CD4-positive, alpha-beta T cell treated with Interleukin-12 subunit alpha and Interleukin-12 subunit beta, for 1 hour (primary cell): Measurements from ENCODE around the gene TBATA.
"Not testable (repeated sequence)": the region's sequence is repeated elsewhere in the genome, so short reads cannot be mapped to it uniquely, and the experiment has no call there.

Experiments
- DNase-seq: peaks from one replicate; pipeline ENCODE4 v3.0.0-alpha.2; 2020

TBATA gene

DNA sequence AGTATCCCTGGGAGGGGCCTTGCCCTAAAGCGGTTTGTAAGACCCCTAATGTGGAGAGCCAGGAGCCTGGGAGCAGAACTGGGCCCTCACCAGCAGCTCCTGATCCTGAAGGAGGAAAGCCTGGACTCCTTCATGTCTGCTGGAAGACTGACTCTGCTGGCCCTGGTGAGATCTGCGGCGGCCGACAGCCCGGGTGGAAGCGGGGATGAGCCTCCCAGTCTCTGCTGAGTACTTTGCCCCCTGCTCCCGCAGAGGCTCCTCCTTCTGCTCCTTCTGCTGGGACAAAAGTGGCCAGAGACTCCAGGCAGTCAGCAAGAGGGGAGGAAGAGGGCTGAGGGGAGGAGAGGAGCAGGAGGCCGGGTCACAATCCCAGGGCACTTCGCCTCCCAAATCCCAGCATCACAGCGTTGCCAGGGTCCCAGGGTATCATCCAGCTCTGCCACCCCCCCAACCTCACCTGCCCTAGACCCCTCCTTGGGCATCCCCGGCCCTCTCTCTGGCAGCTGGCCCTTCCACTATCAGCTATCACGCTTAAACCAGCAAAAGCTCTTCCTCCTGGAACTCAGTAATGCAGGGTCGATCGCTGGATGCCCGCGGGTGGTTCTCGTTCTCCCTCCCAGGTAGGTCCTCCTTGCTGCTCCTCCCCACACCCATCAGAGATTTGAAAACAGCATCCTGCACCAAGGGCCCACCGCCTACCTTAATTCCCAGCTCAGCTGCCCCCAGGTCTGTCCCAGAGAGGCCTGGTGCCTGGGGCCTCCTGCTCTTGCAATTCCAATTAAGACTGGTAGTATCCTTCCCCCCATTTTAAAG lies 7.9 kb downstream of the TBATA start:
- DNase-seq = no peak

DNA sequence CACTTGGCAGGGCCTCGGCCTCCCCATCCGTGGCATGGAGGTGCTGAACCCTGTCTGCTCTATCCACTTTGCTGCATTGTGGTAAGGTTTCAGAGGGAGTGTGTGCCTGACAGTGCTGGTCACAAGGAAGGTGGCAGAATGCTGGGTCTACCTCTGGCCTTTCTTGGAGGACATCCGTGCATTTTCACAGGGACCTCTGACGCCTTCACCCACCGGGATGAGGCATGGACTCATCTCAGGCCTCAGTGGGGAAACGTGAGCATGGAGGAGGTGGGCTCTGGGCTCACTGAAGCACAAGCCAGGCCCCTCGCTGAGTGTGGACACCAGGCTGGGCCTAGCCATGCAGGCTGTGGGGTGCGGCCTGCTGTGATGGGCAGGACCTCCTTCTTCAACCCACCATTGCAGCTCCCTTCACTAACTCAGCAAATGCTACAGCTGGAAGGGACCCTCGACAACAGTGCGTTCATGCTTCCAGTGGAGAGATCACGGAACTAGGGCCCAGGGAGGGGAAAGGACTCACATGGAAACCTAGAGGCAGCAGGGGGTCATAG lies 8.6 kb downstream of the TBATA start:
- no peak for DNase-seq

DNA sequence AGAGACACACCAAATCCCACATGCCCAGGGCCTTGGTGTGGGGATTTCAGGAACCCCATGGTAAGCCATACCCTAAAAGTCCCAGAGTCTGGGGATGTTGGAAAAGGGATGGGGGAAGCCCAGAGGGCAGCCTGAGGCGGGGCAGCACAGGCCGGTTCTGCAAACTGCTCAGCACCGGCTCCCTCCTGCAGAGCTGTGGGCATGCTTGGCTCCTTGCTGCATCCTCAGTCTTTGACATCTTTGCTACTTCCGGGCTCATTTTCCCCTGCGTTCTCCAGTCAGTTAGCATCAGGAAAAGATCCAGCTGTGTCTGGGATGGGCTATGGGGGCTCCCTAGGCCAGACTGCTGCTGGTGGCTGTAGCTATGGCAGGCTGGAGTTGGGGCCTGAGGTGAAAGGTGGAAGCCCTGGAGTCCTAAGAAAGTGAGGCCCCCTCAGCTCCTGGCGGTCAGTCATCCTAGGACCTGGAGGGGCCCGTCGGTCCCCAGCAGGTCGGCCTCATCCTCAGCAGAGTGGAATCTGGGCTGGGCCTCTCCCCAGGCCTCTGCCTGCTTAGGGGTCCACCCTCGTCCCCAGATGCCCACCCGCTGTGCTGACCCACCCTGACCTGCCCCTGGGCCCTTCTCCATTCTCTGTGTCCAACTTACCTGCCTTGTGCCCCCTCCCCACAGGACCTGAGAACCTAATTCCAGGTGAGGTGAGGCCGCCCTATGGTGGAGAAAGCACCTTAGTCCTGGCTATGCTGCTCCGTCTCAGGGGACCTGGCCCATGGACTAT lies 9.3 kb downstream of the TBATA start:
- DNase-seq = no peak

DNA sequence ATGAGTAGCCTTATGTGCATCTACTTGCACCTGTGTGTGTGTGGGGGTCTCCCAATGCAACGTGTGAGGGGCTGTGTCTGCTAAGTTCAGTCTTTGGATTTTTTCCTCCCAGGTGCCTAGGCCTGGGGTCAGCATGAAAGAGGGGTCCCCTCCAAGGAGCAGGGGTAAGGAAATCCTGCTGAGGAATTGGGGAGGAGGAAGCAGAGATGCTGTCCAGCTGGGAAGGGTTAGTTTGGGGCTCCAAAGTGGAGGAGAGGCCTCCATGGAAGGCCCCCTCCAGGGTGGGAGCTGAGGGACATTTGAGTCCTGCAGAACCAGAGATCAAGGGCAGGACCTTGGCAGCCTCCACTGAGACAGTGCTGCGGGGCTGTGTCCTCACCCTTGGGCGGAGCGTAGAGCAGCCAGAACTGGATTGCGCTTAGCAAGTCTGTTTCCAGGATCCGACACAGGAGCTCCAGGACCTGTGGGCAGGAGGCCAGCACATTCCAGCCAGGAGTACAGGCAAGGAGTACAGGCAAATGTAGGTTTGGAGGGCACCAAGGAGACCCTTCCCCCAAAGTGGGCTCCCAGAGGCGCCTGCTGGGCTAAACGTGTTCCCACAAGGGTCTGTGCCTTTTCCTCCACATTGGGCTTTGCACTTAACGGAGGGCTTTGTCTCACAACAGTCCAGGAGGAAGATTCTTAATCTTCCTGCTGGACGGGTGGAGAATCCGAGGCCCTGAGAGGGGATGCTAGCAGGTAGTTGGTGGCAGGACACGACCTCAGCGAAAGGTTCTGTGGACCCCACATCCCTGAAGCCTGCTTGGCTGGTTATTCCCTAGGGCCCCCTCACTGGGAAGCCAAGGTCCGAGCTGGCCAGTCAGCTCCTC lies 10.1 kb downstream of the TBATA start:
- DNase-seq = no peak

DNA sequence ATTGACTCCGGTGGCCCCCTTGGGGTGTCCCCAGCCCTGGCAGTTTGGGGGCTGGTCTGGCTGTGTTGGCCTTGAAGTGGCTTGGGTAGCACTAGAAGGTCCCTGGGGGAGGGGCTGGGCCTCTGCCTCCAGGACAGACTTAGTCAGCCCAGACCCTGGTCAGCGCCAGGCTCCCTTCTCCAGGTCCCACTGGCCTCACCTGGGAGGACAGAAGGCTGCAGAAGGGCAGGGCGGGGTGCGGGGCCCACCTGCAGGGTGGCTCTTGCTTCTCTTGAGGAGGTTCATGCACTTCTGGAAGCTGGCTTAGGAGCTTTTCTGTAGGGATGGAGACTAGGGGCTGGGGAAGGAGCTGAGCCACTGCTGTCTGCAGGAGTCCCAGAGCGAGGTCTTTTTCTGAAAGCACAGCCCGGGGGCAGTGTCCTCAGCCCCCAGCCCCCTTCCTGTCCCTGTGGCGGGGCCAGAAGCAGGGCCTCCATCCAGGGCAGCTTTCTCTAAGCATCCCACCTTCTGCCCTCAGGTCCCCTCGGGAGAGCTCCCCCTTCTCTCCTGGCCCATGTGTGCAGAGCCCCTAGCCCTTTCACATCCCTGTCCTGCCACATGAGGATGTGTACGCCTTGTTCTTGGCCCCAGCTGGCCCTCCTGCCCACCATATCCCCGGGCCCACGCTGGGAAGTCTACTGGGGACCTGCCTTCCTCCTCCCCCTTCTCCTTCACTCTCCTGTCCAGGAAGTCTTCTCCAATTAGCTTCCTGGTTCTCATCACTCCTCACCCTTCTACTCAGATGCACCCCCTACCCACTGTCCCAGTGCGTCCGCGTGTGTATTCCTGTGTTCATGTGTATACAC lies 11.0 kb downstream of the TBATA start:
- no peak for DNase-seq

DNA sequence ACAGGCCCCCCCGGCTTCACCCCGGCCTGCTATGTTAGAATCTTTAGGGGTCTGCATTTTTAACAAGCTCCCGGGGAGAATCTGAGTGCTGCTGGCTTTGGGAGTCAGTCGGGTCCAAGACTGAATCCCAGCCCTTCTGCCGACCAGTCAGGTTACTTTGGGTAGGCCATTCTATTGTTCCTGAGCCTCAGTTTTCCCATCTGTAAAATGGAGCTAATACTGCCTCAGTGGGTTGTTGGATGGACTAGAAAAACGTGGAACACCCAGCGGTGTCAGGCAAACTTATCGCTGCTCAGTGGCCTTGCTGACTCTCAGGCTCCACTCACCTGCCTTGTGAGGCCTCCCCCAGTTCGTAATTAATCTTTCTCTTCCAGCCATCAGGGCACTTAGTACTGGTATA lies 11.7 kb downstream of the TBATA start:
- DNase-seq = no peak

DNA sequence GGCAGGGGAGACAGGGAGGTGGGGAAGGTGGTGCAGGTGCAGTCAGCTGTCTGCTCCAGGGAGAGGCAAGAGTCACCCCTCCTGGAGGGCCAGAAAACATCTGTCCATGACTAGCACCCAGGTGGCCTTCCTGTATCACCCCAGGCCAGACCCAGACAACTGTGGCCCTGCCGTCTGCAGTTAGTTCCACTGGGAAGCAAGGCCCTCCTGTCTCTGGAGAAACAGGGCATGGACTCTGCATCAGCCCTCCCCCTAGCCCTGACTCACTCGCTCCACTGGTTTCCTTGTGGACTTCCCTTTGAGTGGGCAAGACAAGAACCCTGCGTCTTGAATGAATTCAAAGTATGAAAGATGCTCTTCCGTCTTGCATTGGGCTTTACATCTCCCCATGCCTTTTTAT lies 12.6 kb downstream of the TBATA start:
- no peak for DNase-seq

DNA sequence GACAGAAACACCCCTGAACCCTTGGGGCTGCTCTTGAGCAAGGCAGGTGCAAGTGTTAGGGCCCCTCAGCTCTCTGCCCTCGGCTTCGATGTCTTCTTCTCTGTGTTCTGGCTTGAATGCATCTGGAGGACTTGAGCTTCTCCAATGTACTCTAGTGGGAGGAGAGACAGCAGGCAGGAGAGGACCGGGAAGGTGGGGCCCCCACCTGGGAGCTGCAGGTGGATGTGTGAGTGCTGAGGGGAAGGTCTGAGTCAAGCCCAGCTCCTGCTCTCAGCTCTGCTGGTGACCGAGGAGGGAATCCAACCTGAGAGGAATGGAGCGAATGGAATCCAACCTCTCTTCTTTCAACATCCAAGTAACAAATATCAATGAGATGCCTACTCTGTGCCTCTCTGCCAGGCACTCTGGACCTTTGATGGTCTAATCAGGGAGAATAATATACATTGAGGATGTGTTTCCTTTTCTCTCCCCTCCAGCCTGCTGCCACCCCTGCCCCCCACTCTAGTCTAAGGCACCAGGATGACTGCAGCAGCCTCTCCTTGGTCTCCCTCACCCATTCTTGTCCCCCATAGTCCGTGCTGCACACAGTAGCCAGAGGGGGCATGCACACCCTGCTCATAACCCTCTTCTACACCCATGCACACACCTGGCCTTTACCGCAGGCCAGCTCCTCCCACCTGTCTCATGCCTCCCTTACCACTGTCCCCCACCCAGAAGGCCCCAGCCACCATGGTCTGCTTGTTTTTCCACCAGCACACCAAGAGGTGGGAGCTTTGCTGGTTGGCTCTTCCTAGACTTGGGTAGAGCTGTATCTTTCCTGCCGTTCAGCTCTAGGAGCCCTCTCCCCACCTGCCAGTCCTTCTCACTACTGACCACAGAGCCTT lies 13.6 kb downstream of the TBATA start:
- no peak for DNase-seq

DNA sequence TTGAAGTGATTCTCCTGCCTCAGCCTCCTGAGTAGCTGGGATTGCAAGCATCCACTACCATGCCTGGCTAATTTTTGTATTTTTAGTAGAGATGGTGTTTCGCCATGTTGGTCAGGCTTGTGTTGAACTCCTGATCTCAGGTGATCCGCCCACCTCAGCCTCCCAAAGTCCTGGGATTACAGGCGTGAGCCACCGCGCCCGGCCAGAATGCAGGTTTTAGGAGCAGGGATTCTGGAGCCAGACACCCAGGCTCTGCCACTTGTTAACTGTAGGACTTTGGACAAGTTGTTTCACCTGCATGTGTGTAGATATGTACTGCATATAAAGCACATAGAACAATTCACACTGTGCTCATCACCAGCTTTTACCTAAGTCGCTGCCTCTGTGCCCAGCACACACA lies 14.7 kb downstream of the TBATA start:
- DNase-seq = not testable (repeated sequence)

DNA sequence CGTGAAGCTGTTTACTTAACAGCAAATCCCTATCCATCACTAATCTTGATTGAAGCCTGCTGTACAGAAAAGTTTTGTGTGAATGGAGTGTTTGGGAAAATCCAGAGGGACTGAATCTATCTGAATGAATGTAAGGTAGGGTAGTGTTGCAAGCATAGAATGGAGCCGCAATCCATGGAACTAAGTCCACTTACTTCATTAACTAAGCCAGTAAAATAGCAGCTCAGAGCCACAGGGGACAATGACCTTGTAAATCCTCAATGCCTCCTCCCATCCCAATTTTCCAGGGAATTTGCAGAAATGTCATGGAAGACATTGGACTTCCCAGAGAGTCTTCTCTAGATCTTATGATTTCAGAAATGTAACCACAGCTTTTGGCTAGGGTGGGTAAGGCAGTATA lies 15.2 kb downstream of the TBATA start:
- no peak for DNase-seq

DNA sequence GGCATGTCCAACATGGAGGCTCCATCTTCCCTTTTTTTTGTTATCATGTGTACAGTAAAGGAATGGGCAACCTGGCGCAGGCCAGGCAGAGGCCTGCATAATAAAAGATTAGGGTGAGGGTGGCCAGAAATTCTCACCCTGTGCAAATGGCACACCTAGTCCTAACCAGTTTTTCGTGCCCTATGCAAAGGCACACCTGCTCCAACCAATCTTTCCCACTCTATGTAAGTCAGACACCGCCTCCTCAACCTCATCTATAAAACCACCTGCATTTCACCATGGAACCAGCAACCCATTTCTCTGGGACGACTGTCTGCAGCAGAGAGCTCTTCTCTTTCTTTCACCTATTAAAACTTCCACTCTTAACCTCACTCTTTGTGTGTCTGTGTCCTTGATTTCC lies 16.1 kb downstream of the TBATA start:
- DNase-seq = no peak

DNA sequence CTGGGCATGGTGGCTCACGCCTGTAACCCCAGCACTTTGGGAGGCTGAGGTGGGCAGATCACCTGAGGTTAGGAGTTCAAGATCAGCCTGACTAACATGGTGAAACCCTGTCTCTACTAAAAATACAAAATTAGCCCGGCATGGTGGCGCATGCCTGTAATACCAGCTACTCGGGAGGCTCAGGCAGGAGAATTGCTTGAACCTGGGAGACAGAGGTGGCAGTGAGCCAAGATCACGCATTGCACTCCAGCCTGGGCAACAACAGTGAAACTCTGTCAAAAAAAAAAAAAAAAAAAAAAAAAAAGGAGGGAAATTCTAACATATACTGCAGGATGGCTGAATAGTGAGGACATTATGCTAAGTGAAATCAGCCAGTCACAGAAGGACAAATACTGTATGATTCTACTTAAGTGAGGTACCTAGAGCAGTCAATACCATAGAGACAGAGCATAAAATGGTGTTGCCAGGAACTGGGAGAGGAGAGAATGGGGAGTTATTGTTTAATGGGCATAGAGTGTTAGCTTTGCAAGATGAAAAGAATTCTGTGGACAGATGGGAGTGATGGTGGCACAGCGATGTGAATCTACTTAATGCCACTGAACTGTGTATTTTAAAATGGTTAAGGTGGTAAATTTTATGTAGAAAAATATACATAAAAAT lies 17.0 kb downstream of the TBATA start:
- not testable (repeated sequence) for DNase-seq

DNA sequence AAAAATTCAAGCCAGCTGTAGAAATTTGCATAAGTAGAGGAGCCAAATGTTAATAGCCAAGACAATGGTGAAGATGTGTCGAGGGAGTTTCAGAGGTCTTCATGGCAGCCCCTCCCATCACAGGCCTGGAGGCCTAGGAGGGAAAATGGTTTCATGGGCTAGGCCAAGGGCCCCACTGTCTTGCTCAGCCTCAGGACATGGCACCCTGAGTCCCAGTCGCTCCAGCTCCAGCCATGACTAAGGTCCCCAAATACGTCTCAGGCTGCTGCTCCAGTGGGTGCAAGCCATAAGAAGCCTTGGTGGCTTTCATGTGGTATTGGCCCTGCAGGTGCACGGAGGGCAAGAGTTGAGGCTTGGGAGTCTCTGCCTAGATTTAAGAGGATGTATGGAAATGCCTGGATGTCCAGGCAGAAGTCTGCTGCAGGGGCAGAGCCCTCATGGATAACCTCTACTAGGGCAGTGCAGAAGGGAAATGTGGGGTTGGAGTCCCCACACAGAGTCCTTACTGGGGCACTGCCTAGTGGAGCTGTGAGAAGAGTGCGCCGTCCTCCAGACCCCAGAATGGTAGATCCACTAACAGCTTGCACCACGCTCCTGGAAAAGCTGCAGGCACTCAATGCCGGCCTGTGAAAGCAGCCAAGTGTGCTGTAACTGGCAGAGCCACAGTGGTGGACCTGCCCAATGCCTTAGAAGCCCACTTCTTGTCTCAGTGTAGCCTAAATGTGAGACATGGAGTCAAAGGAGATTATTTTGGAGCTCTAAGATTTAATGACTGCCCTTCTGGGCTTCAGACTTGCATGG lies 19.2 kb downstream of the TBATA start:
- no peak for DNase-seq

DNA sequence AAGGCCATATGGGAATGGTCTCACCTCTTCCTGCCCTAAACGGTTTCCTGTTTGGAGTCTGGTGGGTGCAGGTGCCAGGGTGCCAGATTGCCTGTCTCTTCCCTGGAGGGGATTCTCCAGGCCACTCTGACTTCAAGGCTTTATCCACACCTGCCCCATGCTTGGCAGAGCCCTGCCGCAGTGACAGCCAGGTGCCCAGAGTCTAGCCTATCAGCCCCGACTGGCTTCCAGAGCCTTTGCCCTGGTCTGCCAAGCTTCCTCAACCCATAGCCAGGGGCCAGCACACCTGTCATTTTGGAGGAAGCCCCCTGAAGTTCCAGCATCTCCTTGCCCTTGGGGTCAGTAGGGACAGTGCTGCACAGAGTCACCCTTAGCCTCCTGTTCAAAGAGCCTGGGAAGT lies 21.6 kb downstream of the TBATA start:
- no peak for DNase-seq

DNA sequence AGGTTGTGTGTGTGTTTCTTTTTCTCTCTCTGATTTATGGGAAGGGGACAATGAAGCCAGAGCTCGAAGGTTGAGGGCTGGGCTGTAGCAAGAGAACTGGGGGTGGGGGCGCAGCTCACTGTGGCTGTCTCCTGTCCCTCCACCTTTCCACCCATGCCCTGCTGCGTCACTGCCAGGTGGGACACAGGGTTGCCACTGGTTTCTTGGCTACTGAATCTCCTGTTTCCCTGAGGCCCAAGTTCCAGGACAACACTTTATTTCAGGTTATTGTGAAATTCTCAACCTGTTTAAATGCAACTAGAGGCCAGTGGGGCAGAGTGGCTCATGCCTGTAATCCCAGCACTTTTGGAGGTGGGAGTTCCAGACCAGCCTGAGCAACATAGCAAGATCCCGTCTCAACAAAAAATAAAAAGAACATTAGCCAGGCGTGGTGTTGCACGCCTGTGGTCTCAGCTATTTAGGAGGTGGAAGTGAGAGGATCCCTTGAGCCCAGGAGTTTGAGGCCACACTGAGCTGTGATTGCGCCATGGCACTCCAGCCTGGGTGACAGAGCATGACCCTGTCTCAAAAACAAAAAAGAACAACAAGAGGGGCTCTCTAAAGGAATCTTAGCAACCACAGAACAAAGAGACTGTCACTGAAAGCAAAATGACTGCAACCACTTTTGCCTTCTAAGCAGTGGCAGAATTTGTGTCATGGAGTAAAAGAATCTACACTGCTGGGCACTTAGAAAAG lies 22.6 kb downstream of the TBATA start:
- DNase-seq = no peak

DNA sequence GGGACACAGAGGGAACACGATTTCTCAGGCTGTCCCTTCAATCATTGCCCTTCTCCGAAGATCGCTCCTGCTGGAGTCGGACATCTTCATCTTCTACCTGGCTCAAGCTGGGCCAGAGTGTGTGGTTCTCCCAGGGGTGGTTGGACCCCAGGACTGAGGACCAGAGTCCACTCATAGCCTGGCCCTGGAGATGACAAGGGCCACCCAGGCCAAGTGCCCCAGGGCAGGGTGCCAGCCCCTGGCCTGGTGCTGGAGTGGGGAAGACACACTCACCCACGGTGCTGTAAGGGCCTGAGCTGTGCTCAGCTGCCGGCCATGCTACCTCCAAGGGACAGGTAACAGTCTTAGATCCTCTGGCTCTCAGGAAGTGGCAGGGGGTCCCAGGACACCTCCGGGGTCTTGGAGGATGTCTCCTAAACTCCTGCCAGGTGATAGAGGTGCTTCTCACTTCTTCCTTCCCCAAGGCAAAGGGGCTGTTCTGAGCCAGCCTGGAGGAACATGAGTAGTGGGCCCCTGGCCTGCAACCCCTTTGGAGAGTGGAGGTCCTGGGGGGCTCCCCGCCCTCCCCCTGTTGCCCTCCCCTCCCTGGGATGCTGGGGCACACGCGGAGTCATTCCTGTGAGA lies 23.3 kb downstream of the TBATA start:
- no peak for DNase-seq

DNA sequence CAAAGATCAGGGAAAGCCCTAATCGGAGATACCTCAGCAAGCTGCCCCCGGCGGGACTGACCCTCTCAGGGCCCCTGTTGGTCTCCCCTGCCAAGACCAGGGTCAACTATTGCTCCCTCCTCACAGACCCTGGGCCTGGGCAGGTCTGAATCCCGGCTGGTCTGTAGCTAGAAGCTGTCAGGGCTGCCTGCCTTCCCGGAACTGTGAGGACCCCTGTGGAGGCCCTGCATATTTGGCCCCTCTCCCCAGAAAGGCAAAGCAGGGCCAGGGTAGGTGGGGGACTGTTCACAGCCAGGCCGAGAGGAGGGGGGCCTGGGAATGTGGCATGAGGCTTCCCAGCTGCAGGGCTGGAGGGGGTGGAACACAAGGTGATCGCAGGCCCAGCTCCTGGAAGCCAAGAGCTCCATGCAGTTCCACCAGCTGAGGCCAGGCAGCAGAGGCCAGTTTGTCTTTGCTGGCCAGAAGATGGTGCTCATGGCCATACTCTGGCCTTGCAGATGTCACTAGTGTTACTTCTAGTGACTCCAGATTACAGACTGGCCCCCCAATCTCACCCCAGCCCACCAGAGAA lies 24.1 kb downstream of the TBATA start:
- DNase-seq = no peak

DNA sequence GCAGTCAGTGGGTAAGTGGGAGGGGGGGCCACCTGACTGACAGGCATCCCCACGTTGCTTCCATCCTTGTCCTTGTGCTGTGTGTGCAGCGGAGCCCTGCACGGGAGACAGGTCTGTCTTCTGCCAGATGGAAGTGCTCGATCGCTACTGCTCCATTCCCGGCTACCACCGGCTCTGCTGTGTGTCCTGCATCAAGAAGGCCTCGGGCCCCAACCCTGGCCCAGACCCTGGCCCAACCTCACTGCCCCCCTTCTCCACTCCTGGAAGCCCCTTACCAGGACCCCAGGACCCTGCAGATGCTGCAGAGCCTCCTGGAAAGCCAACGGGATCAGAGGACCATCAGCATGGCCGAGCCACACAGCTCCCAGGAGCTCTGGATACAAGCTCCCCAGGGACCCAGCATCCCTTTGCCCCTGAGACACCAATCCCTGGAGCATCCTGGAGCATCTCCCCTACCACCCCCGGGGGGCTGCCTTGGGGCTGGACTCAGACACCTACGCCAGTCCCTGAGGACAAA lies 24.8 kb downstream of the TBATA start:
- no peak for DNase-seq
